Activated CD4-positive, CD25-positive, alpha-beta regulatory T cell treated with anti-CD3 and anti-CD28 coated beads, Interleukin-2, amount 50 U/mL, for 24 hours (primary cell): ENCODE measurements around the gene ERN1.

Experiments used
- ATAC-seq, 2 donors: fragments of 150-1000 bp; cut with Tn5 transposase; one replicate each; pipeline ENCODE4 v1.10.0; 2021; ENCODE audit warnings: mild to moderate bottlenecking in 1 of 2, moderate library complexity in 1 of 2

ERN1 gene

DNA sequence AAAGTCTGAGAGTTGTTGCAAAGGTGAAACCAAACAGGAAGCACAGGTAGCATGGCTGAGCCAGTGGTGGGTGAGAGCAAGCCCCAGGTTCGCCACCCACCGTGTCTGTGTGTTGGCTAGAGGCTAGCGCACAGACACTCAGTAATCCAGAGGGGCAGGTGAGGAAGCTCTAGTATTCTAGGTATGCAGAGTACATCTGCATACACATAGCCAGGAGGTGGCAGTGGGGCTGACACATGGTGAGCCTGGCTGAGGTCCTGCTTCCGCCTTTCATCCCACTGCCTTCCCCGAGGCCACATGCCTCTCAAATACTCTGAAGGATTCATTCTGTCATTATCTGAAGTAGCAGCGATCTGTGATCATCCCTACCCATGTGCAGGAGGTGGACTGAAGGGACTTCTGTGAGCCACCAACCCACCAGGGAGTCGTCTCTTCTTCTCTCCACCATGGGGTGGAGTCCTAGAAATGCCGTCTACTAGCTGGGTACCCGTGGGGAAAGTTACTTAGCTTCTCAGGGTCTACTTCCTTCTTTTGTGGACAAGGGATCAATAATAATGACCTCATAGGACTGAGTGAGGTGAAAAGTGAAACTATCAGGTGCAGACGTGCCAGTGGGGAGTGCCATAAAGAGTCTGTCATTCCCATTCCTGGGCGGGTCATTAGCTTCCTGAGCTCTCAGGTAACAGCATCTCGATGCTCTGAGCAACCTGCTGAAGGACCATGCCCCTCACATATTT lies 73.5 kb downstream of the ERN1 start:
- peak in 1 of 2 donors; percentile 15 for ATAC-seq

DNA sequence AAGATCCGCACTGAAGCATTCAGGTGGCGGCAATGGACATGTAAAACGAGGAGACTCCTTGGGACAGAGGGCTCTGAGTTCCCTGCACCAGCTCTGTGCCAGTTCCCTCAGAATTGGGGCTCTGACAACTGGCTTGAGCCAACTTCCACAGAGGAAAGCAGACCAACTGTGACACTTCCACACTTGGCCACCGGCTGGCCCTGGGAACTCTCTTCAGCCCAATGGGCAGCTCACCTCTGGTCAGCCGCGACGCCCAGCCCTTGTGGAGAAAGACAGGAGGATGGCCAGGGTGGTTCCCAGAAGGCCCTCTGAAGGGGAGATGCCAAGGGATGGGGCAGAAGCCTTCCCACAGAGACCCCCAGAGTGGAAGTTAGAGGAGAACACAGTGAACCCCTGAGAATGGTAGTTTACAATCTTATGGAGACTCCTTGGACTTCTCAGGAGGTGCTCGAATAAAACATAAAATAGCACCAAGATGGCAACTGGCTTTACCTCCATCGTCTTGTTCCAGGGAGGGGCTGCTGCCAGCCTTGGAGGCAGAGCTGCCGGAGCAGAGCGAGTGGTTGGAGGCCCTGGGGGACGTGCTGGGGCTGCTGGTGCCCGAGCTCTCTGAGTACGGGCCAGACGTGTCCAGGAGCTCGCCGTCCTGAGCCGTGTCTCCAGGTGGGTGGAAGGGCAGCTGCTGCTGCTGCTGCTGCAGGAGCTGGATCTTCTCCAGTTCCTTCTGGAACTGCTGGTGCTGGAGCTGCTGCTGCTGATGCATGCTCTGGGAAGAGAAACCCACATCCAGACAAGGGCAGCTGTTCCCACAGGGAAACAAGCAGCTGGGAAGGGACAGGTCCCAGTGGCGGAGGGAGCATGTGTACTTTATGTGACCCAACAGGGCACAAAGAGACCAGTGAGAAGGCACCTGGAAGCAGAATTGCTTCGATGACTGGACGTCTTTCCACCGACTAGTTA lies 74.5 kb downstream of the ERN1 start:
- no peak for ATAC-seq

DNA sequence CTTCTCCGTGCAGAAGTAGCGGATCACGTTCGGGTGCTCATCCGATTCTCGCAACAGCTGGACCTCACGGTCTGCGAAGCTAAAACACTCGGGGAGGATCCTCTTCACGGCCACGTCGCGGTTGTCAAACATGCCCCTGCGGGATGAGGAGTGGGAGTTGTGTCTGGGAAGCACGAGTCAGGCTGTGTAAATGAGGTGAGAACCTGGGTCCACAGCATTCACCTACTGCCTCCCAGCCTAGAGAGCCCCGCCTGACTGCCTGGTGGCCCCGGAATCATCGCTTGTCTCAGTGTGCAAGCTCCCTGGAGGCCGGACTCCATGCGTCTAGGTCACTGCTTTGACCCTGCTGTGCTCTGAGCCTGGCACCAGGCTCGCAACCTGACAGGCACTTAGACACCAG lies 75.6 kb downstream of the ERN1 start:
- ATAC-seq: no peak

DNA sequence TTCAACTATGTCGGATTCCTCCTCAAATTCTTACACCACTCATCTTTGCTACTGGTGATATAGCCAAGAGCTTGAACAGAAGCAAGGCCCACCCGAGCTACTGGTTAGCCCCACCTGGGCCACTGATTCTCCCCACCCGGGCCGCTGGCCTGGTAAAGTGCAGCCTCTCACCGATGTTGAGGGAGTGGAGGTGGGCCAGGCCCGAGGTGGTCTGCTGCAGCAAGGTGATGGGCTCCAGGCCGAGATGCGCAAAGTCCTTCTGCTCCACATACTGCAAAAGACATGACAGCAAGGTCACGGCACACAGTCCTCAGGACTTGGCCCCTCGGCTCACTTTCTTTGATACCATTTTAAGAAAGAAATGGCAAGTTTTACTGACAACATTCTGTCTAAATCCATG lies 76.8 kb downstream of the ERN1 start:
- ATAC-seq: no peak

DNA sequence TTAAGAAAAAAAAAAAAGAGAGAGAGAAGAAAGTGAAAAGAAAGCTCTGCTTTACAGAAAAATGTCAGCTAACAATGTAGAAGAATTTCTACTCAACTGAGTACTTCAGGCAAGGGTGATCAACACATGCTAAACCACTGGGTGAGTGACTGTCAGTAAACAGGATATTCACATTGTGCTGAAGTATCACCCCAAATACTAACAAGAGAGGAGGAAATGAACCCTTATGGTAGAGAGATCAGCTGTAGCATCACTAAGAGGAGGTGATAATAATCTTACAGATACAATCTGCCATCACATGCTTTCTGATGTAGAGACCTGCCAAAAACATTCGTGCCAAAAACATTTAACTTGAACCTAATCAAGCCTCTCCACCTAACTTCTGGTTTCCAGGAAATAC lies 78.8 kb downstream of the ERN1 start:
- peak; percentile 97 to 100 for ATAC-seq

DNA sequence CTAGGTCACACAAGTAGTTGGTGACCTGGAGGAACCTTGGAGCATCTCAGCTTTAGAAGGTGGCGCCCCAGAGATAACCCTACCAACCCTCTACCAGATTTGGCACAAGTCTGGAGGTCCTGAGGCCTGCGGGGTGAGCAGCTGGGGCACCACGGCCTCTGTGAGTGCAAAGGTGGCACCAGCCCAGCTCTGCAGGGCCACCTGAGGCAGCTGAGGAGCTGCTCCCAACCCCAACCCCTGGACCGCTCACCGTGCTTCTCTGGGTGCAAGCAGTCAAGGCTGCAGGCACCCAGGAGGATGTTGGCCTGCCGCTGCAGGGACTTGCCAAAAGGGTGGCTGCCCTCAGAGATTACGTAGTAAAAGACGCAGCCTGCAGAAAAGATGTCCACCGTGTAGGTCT lies 81.1 kb downstream of the ERN1 start:
- ATAC-seq: no peak

DNA sequence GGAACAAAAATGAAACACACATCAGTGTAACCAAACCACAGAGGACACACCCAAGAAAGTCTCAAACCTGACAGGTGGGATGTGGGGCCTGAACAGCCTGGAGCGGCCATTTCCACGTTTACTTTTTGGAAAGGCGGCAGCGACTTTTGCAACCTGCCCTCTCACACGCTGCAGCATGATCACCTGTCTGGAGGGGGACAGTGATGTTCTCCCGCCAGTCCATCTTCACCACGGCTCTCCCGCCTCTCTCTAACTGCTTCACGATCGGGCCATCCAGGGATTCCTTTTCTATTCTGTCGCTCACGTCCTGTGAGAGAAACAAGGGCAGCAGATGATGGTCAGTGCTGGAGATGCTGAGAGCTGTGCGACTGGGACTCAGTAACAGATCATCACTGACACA lies 84.8 kb downstream of the ERN1 start:
- no peak for ATAC-seq

DNA sequence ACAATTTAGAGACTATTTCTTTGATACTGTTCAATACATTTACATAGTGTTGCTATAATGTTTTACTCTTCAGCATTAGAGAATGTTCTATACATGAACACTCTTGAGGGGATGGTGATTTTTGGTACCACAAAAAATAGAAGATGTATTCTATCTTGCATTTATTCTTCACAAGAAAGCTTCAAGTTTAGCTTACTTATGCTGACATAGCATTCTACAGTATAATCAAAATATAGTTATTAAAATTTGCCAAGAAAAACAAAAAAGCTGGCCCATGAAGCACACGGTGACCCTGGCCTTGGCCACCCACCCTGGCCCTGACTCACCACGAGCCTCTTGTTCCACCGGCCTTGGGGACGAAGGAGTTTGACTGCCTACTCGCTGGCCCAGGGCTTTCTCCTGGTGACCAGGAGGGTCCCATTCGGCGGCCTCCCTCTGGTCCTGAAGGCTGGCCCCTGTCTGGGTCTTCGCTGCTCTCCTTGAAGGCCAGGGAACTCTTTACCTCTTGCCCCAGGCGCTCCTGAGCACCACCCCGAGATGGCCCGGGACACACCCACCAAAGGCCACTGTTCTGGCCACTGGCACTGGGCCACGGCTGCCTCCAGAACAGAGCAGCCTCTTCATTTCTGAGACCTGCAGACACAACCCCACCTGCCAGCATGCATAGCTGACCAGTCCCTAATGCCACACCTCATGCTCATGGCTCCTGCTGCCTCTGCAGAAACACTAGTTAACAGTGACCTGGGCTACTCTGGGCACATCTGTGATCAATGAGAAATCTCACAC lies 87.1 kb downstream of the ERN1 start:
- no peak for ATAC-seq

DNA sequence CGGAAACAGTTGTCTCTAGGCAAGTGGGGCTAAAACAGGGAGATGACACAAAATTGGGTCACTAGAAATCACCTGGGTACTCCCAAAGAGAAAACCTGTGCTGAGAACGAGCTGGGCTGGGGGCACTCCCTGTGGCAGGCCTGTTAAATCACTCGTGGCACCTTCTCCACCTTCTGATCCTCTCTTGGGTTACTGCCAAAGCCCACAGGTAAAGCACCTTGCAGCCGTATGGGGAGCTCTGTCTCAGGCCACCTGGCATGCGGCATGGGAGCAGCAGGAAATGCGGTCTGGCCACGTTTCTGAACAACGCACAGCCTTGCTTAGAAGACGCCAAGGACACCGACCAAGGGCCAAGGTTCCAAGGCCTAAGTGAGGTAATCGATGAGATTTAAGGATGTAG lies 88.0 kb downstream of the ERN1 start:
- no peak for ATAC-seq

DNA sequence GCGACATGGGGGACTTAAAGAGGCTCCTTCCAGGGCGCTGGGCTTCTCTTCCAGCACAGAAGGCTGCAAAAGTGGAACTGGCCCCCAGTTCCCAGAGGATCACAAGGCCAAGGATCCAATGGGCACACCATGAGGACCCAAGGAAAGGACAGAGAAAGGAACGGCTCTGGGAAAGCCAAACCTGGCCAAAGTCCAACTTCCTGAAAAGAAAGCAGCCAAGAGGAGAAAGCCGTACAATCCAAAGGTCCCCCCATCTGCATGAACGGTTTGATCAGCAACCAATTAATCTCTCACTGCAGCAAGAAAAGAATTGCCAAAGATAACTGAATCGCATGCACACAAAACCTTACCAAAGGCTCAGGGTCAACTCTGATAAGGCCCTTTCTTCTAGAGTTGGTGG lies 89.7 kb downstream of the ERN1 start:
- ATAC-seq: no peak

DNA sequence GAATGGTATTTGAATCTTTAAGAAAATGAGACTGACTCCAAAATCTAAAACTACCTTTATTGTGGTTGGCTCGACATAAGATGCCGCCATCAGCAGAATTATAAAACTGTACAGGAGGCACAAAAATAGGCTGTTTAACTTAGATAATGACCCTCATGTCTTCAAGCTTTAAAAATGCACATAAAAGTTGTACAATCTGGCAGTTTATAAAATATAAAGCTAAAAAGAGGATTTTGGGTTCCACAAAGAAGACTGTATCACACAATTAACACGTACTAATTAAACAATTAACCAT lies 90.9 kb downstream of the ERN1 start:
- ATAC-seq: no peak

DNA sequence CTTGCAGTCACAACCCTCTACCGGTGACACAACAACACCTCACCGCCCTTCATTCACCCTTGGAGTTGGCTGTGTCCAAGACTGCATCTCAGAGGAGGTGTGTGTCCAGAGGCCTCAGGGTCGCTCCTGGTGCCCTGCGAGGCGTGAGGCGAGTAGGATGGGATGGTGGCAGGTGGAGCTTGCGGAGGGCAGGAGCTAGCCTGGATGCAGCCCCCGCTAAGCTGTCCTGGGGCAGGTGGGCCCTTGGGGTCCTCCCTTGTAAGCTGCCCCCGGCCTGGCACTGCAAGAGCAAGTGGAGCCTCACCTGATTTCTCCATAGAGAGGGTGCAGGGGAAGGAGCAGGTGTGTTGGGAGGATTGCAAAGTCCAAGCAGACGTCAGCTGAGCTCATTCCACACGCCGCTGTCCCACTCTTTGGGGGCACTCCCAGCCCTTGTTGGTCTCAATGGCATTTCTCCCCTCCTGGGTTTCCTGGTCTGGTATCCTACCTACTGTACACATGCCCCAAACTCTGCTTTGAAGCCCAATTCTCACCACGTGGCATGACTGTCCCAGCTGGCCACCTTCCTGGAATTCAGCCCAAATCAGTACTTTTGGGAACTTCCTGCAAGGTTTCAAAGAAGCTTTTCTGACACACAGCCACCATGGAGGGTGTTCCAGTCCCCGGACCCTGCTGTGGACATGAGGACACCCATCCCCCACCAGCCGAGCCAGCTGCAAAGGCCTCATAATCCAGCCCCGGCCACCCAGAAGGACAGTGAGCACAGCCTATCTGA lies 91.4 kb downstream of the ERN1 start:
- no peak for ATAC-seq

DNA sequence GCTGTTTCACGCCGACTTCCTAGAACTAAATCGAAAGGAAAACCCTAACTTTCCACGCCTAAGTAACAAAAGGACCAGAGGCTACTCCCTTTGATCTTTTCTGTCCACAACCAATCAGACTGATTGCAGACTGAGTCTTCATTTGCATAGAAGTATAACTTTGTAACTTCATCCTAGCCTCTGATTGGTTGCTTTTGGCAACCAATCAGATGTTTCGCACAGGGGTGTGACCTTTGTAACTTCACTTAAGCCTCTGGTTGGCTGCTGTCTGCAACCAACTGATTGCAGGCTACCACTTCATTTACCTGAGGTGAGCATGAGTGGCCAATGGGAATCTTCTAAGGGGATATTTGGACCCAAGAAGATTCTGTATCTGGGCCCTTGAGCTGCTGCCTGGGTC lies 92.1 kb downstream of the ERN1 start:
- ATAC-seq: no peak

DNA sequence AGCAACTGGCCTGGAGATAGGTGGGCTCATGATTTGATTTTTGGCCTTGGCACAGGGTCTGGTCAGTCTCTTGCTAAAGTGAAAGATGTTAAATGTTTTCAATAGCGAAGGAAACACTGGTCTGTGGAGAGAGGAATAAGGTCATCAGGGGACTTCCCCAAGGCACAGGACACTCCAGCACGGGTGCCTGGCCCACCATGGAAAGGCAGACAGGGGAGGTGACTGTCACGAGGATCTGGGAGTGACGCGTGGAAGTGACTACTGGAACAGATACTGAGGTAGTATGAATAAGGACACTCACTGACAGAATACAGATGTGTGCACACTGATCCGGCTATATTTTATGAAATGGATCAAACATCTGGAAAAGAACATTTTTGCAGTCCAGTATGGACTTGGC lies 92.8 kb downstream of the ERN1 start:
- ATAC-seq: no peak

DNA sequence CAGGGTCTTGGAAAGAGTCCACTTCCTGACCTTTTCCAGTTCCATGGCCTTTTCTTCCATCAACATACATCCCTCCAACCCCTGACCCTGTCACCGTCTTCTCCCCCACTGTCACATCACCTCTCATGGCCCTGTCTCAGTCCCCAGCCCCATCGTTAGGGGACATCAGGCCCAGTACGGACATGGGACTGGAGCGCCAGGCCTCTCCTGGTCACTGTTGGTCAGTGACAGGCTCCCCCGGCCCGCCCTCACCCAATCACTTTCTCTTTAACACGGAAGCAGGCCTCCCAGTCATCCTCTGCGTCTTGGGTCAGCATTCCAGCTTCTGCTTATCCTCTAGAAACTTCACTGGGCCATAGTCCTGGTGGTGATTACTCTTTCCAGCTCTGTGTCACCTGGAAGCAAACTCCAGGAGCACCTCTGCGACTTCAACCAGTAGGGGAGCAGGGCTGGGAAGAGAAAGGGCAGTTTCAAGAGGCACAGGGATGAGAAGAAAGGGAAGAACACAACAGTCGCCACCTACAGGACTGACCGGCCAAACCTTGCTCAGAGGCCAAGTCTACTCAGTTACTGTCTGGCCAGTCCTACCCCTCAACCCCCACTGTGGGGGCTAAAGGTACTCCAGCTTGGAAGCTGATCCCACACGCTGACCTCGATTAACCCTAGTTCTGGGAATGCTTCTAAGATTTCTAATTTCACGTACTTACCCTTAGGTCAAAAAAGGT lies 93.6 kb downstream of the ERN1 start:
- ATAC-seq: no peak

DNA sequence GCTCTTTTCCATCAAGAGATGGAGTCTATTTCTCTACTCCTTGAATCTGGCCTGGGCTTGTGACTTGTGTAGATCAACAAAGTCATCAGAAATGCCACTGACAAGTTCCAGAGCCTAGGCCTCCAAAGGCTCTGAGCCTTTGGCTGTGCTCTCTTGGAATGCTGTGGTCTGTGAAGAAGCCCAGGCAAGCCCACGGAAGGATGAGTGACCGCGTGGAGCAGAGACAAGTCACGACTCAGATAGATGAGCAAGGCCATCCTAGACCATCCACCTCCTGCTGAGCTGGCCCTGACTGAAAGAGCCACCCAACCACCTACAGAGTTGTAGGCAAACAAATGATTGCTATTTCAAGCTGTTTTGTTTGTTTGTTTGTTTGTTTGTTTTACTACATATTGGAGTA lies 97.9 kb downstream of the ERN1 start:
- no peak for ATAC-seq

DNA sequence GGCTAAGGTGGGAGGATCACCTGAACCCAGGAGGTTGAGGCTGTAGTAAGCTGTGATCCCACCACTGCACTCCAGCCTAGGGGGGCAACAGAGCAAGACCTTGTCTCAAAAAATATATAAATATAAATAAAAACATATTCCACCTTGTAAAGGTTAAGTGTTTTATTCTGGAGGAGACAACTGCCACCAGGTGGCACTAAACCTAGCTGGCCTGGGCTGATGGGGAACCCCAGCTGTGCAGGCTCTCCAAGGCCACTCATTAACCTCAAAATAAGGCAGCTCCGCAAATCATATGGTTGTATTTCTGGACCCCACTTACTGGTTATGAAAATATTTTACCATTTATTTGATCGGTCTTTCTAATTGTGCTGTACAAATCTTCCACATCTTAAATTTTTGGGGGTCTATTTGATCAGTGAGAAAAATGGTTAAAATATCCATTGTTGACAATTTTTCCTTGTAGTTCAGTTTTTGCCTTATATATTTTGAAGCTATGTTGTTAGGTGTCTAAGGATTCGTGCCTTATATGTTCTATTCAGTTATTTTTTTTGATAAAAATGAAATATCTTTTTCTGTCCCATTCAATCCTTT lies 101.0 kb downstream of the ERN1 start:
- ATAC-seq: no peak

DNA sequence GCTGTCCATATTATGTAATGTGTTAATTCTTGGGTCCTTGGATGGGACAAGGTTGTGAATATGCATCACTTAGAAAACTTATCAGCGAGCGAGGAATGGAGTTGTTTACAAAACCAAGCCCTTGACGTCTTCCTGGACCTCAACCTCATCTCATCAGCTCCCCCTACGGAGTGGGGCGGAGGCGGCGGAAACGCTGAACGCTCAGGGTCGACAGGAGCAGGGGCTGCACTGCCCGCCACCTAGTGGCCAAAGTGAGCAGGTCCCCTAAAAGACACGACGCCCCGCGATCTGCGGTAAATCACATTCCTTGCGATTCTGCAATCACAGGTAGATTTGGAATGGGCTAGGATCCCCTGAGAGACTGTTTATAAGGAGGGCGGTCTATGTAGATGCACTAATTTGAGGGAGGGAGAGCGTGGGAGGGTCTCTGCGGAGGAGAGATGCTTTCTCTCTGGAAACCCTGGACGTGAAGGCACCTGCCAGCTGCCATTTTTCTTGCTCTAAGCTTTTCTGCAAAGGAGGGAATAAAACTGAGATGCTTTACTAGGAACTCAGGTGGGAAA lies 104.1 kb downstream of the ERN1 start:
- ATAC-seq: peak; percentile 48 to 60

DNA sequence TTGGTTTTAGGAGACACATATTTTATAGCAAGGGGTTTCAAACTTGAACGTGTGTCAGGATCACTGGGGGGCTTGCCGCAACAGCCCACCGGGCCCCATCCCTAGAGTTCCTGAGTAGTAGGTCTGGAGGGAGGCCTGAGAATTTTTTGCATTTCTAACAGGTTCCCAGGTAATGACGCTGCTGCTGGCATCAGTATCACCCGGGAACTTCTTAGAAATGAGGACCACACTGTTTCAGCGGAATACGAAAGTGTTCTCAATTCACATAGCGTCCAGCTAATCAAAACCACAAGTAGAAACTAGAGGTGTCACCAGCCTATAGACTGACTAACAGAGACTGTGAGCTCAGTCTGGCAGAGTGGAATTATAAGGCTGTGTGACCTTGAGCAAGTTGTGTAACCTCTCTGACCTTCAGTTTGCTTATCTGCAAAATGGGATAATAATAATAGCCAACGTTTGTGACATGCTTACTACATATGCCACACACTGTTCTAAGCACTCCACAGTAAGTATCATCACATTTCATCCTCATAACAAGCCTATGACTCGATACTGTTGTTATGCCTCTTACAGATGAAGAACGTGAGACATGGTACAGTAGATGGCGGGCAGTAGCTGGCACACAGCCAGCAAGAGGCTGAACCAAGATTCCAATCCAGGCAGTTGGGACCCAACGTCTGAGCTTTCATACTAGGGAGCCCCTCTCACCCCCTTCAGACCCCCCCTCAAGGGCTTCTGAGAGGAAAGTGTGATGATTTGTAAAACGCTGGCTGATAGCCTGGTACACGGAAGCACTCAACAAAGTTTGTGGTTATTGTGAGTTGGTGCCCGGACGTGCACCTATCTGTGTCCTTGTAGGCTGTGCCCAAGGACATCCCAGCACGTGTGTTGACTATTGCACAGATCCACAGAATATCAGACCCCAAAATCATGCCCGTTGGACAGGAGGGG lies 104.9 kb downstream of the ERN1 start:
- ATAC-seq: peak; percentile 60 to 64

DNA sequence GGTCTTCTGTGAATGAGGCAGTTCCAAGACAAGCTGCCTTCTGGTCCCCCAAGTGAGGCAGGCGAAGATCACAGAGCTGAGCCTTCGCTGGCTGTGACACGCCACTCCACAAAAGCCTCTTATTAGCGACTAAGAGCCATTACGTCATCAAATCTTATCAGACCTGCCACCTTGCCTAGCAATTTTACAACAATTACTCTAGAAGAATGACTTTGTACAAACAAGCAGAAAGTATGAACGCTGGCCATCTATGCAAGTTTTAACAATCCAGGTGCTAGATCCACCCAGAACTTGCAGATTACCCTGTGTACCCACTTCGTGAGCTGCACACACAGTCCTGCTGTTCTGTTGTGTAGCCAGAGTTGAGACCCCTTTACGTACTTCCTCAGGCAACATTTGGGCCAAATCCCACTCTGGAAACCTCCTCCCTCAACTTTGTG lies 105.7 kb downstream of the ERN1 start:
- no peak for ATAC-seq
